Heart left ventricle (tissue), 13 donors: ENCODE measurements around the gene OGA.

Experiments
- POLR2A ChIP-seq, 2 donors: fragments of 450-650 bp; IDR thresholded peaks; one replicate each; pipeline ENCODE4 v1.6.1; 2017; ENCODE audit warnings: antibody characterized with exemption in 2 of 2, mild to moderate bottlenecking in 2 of 2, moderate library complexity in 2 of 2
- TF ChIP-seq, protein P1 (sequence below), 12 donors: fragments of 200-600 bp; sonication (generic) in 4 of 12; IDR thresholded peaks; one replicate each; pipeline versions ENCODE4 v1.5.0 to v1.8.0; 2018 to 2022; ENCODE audit warnings: antibody characterized with exemption in 12 of 12, mild to moderate bottlenecking in 5 of 12
- donor health status: ischemic (EF 13 %, LVEDD 7.1; RV severe dilation, severe dysfunction).
- donor health status: DM: no; HTN: yes; CAD: no.
- donor health status: DM: no; HTN: no; CAD: no.
- donor health status: ischemic (EF 25% LVEDD 6.9; RV normal size, moderate dysfunction).
- donor health status: ischemic (EF 25% LVEDD 5.7; RV mildly dilated, moderate dysfunction).
- donor health status: ischemic (EF 35%, LVEDD 5.7; RV mildly dilated, moderate dysfunction).
- donor health status: nonischemic (EF 11% LVEDD 7.7; RV severe dilation, severe dysfunction).
- donor health status: DM: yes; HTN: yes; CAD: no.
- donor health status: PGD.
- donor health status: ischemic (EF 29% LVEDD 5.4; RV normal size, mild dysfunction).
- donor health status: nonischemic (EF 23%, LVEDD 6.1; RV moderate dilation, normal function).

DNA sequence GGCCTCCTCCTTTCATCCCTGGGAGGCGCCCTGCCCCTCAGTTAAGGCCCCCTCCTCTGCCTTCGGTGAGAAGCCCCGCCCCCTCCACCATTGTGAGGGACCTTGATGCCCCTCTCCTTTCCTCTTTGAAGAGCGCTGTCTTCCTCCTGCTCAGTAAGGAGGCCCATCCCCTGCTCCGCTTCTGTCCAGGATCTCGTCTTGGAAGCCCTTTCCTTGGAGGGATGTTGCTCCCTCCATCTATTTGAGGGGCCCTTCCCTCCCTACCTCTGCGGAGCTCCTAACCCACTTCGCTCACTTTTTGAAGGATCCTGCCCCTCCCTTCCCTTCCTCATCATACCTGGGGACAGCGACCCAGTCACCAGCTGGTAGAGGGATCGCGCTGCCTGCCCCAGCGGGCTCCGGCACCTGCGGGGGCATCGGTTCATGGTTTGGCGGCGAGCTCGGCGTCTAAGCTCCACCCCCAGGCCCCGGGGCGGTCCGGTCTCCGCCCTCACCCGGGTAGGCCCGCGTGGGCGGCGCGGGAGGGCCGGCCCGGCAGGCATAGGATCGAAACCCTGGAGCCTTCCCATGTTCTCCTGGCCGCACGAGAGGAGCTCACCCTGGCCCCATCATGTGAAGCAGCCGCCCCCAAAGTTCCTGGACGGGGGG, 21.3 kb upstream of the OGA start:
- no peak for TF ChIP-seq POLR2A (IDR thresholded peaks at IDR 0.05)
- TF ChIP-seq, protein P1, sequence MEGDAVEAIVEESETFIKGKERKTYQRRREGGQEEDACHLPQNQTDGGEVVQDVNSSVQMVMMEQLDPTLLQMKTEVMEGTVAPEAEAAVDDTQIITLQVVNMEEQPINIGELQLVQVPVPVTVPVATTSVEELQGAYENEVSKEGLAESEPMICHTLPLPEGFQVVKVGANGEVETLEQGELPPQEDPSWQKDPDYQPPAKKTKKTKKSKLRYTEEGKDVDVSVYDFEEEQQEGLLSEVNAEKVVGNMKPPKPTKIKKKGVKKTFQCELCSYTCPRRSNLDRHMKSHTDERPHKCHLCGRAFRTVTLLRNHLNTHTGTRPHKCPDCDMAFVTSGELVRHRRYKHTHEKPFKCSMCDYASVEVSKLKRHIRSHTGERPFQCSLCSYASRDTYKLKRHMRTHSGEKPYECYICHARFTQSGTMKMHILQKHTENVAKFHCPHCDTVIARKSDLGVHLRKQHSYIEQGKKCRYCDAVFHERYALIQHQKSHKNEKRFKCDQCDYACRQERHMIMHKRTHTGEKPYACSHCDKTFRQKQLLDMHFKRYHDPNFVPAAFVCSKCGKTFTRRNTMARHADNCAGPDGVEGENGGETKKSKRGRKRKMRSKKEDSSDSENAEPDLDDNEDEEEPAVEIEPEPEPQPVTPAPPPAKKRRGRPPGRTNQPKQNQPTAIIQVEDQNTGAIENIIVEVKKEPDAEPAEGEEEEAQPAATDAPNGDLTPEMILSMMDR (IDR thresholded peaks at IDR 0.05): no peak
